Transverse colon (tissue), 3 donors: ENCODE results near the gene HEPACAM2.

Experiments
- POLR2A ChIP-seq: fragments of 450-650 bp; IDR thresholded peaks from one replicate; pipeline ENCODE4 v1.6.1; 2016; ENCODE audit warnings: antibody characterized with exemption, mild to moderate bottlenecking, moderate library complexity
- TF ChIP-seq, protein P1 (sequence below), 5 experiments: fragments of 200-600 bp in 3 of 5; fragments of 450-650 bp in 2 of 5; sonication (generic) in 3 of 5; IDR thresholded peaks; 1 replicate in 2 of 5; 2 replicates in 3 of 5; pipeline ENCODE4 v1.5.1; 2016 to 2017; ENCODE audit warnings: antibody characterized with exemption in 5 of 5, inconsistent platforms in 3 of 5, mild to moderate bottlenecking in 2 of 5, moderate library complexity in 1 of 5

GRCh38 chr7:93142127-93142526 is 84.1 kb downstream of the HEPACAM2 start:
- TF ChIP-seq, protein P1, sequence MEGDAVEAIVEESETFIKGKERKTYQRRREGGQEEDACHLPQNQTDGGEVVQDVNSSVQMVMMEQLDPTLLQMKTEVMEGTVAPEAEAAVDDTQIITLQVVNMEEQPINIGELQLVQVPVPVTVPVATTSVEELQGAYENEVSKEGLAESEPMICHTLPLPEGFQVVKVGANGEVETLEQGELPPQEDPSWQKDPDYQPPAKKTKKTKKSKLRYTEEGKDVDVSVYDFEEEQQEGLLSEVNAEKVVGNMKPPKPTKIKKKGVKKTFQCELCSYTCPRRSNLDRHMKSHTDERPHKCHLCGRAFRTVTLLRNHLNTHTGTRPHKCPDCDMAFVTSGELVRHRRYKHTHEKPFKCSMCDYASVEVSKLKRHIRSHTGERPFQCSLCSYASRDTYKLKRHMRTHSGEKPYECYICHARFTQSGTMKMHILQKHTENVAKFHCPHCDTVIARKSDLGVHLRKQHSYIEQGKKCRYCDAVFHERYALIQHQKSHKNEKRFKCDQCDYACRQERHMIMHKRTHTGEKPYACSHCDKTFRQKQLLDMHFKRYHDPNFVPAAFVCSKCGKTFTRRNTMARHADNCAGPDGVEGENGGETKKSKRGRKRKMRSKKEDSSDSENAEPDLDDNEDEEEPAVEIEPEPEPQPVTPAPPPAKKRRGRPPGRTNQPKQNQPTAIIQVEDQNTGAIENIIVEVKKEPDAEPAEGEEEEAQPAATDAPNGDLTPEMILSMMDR (IDR thresholded peaks at IDR 0.05) = no peak
- no peak for TF ChIP-seq POLR2A
